OCI-LY7 (cell line): ENCODE results near the gene SLC19A1. TPM values are rescaled to one million over a fixed set of nuclear protein-coding genes. Genes with fewer than 3 reads are reported as not detected.

Experiments
- BruUV-seq: library from RNA; stranded (reverse); fragments of 400-500 nt; replicated peaks from 2 replicates; lab custom pipeline; 2021; lab: Mats Ljungman, UMichigan
- CTCF ChIA-PET: fragments of 300-600 bp; sonication (Branson Sonifier 250); formaldehyde crosslinking; loops from one replicate; lab custom pipeline; 2022; ENCODE audit warnings: antibody characterized with exemption; ENCODE audit not compliant: unreplicated experiment; lab: Charles Lee
- POLR2A ChIA-PET: fragments of 300-600 bp; sonication (Branson Sonifier 250); formaldehyde crosslinking; loops from one replicate; lab custom pipeline; 2022; ENCODE audit warnings: antibody characterized with exemption; lab: Charles Lee
- DNase-seq: peaks from one replicate; pipeline ENCODE4 v3.0.0-alpha.2; 2015; ENCODE audit warnings: low spot score
- H2AFZ ChIP-seq: fragments of 200-600 bp; sonication (generic), shearing (Covaris generic); 2 replicates; pipeline ENCODE4 v1.6.1; 2014; ENCODE audit warnings: mild to moderate bottlenecking, antibody characterized with exemption, low read length, moderate library complexity
- H3K27ac ChIP-seq: fragments of 200-600 bp; sonication (generic); 2 replicates; pipeline ENCODE4 v1.5.1; 2014; ENCODE audit warnings: mixed run types, low read depth, mild to moderate bottlenecking, moderate library complexity, low read length, inconsistent platforms; ENCODE audit not compliant: poor library complexity, severe bottlenecking
- H3K36me3 ChIP-seq: fragments of 200-600 bp; sonication (generic); 2 replicates; pipeline ENCODE4 v1.6.1; 2014; ENCODE audit warnings: mild to moderate bottlenecking, antibody characterized with exemption, low read length, moderate library complexity, mixed read lengths; ENCODE audit not compliant: insufficient read depth
- H3K4me1 ChIP-seq: fragments of 200-600 bp; sonication (generic); 2 replicates; pipeline ENCODE4 v1.5.1; 2014; ENCODE audit warnings: mild to moderate bottlenecking, low read length; ENCODE audit not compliant: insufficient read depth, poor library complexity, severe bottlenecking
- H3K4me2 ChIP-seq: fragments of 200-600 bp; sonication (generic); 2 replicates; pipeline ENCODE4 v1.6.1; 2014; ENCODE audit warnings: mild to moderate bottlenecking, low read length
- H3K4me3 ChIP-seq: fragments of 200-600 bp; sonication (generic); 2 replicates; pipeline ENCODE4 v1.5.1; 2014; ENCODE audit warnings: mild to moderate bottlenecking, low read depth, low read length; ENCODE audit not compliant: poor library complexity, severe bottlenecking
- H3K79me2 ChIP-seq: fragments of 200-600 bp; sonication (generic); 2 replicates; pipeline ENCODE4 v1.6.1; 2016; ENCODE audit warnings: low read depth, mild to moderate bottlenecking, low read length, moderate library complexity, mixed read lengths; ENCODE audit not compliant: insufficient read depth
- H3K9me2 ChIP-seq: fragments of 200-600 bp; sonication (generic); 2 replicates; pipeline ENCODE4 v1.6.1; 2016; ENCODE audit warnings: mild to moderate bottlenecking, low read length, mixed read lengths; ENCODE audit not compliant: insufficient read depth
- H3K9me3 ChIP-seq: fragments of 200-600 bp; sonication (generic); 2 replicates; pipeline ENCODE4 v1.6.1; 2014; ENCODE audit warnings: mild to moderate bottlenecking, mixed run types, low read length, mixed read lengths
- H4K20me1 ChIP-seq: fragments of 200-600 bp; sonication (generic); 2 replicates; pipeline ENCODE4 v1.6.1; 2014; ENCODE audit warnings: mild to moderate bottlenecking, antibody characterized with exemption, low read length, moderate library complexity, mixed read lengths; ENCODE audit not compliant: insufficient read depth
- EZH2phosphoT487 ChIP-seq: fragments of 200-600 bp; sonication (generic); IDR thresholded peaks from 2 replicates; pipeline ENCODE4 v1.6.1; 2018; ENCODE audit warnings: low read depth, borderline replicate concordance, mild to moderate bottlenecking, mixed run types, antibody characterized with exemption, low read length, moderate library complexity, mixed read lengths
- intact Hi-C: fragments of 100-400 bp; cut with micrococcal nuclease; formaldehyde crosslinking; loops from one replicate; pipeline ENCODE4 v1.10.0; 2022; ENCODE audit not compliant: unreplicated experiment
- total RNA-seq, 2 experiments: library from RNA; depleted of rRNA in 1 of 2; stranded (reverse); fragments of >200 nt in 1 of 2; shearing (Covaris generic) in 1 of 2; gene quantifications; 2 replicates each; pipeline ENCODE4 v1.2.3, GENCODE V29; 2014 to 2022
- TF ChIP-seq, protein P1 (sequence below): fragments of 200-600 bp; sonication (generic); conservative IDR thresholded peaks from 2 replicates; pipeline ENCODE4 v1.5.1; 2014; ENCODE audit warnings: mild to moderate bottlenecking, antibody characterized with exemption, low read length, moderate library complexity, mixed read lengths

SLC19A1 gene
- total RNA-seq, 2 experiments from 2014 or later = 17.9 to 41.2 TPM

DNA sequence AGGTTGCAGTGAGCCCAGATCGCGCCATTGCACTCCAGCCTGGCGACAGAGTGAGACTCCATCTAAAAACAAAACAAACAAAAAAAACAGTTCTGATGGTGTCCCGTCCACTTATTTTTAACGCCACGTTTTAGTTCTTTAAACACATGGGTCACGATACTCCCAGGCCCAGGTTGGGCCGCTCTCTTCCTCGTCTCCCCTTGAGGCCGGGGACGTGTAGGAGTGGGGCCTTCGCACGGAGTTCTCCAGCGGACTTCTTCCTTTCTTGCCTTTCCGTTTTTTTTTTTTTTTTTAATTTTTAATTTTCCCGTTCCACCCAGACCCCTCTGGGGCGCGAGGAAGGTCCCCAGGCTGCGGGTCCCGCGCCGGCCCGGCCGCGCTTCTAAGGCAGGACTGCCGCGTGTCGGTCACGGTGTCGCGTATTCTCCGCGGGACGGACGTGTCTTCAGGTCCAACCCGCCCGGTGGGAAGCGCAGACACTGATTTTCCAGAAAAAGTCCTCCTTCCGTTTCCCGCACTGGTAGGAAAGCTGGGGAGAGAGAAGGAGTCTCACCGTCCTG lies 47.5 kb upstream of the SLC19A1 start:
- Histone ChIP-seq H4K20me1 (no peaks in the 10 kb centered on the region), H3K4me1 (peaks cover 19% of the 10 kb centered on the region), H3K4me3 (no peak overlapping the region), H2AFZ (no peak overlapping the region), H3K9me3 (peaks cover 11% of the 10 kb centered on the region), H3K79me2 (peaks cover 14% of the 10 kb centered on the region), H3K36me3 (no peaks in the 10 kb centered on the region), H3K9me2 (no peaks in the 10 kb centered on the region), H3K4me2 (no peak overlapping the region), H3K27ac (no peak overlapping the region)
- ChIA-PET CTCF (no interaction called here), POLR2A (no interaction called here)
- TF ChIP-seq, protein P1, sequence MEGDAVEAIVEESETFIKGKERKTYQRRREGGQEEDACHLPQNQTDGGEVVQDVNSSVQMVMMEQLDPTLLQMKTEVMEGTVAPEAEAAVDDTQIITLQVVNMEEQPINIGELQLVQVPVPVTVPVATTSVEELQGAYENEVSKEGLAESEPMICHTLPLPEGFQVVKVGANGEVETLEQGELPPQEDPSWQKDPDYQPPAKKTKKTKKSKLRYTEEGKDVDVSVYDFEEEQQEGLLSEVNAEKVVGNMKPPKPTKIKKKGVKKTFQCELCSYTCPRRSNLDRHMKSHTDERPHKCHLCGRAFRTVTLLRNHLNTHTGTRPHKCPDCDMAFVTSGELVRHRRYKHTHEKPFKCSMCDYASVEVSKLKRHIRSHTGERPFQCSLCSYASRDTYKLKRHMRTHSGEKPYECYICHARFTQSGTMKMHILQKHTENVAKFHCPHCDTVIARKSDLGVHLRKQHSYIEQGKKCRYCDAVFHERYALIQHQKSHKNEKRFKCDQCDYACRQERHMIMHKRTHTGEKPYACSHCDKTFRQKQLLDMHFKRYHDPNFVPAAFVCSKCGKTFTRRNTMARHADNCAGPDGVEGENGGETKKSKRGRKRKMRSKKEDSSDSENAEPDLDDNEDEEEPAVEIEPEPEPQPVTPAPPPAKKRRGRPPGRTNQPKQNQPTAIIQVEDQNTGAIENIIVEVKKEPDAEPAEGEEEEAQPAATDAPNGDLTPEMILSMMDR = no peak
- no peak for TF ChIP-seq EZH2phosphoT487
- BruUV-seq = no TSS peak
- intact Hi-C loops = loop anchor here (2.0 kb wide), 1 partner anchor 53 kb away; the partner anchor contains the start of gene PCBP3
- no peak for DNase-seq

DNA sequence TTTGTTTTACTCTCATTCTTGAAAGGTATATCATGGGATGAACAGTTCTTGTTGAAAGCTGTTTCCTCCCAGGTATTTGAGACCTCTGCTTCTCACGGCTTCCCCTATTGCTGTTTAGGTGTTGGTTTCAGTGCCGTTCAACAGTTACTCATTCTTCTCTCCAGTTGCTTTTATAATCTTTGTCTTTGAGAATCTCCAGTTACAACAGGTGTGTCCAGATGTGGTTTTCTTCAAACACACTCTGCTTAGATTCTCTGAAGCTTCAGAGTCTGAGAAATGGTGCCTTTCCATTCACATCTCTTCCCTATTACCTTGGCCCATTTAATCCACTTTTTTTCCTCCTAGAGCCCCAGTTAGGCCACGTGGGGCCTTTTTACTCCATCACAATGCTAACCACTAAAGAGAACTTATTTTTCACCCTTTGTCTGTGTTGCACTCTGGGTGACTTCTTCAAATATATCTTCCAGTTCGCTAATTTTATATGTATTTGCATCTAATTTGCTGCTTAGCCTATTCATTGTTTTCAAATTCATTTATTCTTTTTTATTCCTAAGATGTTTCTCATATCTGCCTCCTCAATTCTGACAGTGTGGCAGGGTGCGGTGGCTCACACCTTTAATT lies 46.7 kb upstream of the SLC19A1 start:
- DNase-seq = no peak
- H3K9me3 ChIP-seq = peaks cover 11% of the 10 kb centered on the region
- BruUV-seq = no TSS peak
- H3K36me3 ChIP-seq = no peaks in the 10 kb centered on the region
- intact Hi-C loops = no loop called here
- peaks cover 16% of the 10 kb centered on the region for H3K4me1 ChIP-seq
- H3K4me2 ChIP-seq = no peak overlapping the region
- TF ChIP-seq, protein P1 = no peak
- no peak for TF ChIP-seq EZH2phosphoT487
- H3K79me2 ChIP-seq = peaks cover 6% of the 10 kb centered on the region
- H3K27ac ChIP-seq = no peak overlapping the region
- ChIA-PET CTCF (no interaction called here), POLR2A (no interaction called here)
- no peak overlapping the region for H2AFZ ChIP-seq
- no peaks in the 10 kb centered on the region for H4K20me1 ChIP-seq
- H3K9me2 ChIP-seq = no peaks in the 10 kb centered on the region
- H3K4me3 ChIP-seq = no peak overlapping the region
